ENCODE measurements around the gene UBP1.
"Not testable (repeated sequence)": the region's sequence is repeated elsewhere in the genome, so short reads cannot be mapped to it uniquely, and the experiment has no call there.

- not testable (repeated sequence) for TF ChIP-seq CTCF (IDR thresholded peaks at IDR 0.05); EZH2 (IDR thresholded peaks at IDR 0.05; ENCODE audit: borderline replicate concordance, insufficient read depth, low read depth, low read length, poor library complexity, severe bottlenecking)
Measured at GRCh38 chr3:33459577-33459976, 19.4 kb upstream of the UBP1 start.
